ENCODE data around the gene UPF2.

GRCh38 chr10:12027539-12027938 lies 15.1 kb downstream of the UPF2 start:
- TF ChIP-seq CTCF (IDR thresholded peaks at IDR 0.05; ENCODE audit: borderline replicate concordance, extremely low read depth, low read length, poor library complexity, severe bottlenecking) (no peak), EZH2 (IDR thresholded peaks at IDR 0.05; ENCODE audit: borderline replicate concordance, low read depth, low read length, severe bottlenecking) (no peak)

All from DND-41 (cell line).